Measurements from ENCODE around the gene MROH9.

MROH9 gene

GRCh38 chr1:170967042-170967910 is 31.9 kb downstream of the MROH9 start:
- peak; percentile 52 for DNase-seq (ENCODE audit: low spot score)

DNA sequence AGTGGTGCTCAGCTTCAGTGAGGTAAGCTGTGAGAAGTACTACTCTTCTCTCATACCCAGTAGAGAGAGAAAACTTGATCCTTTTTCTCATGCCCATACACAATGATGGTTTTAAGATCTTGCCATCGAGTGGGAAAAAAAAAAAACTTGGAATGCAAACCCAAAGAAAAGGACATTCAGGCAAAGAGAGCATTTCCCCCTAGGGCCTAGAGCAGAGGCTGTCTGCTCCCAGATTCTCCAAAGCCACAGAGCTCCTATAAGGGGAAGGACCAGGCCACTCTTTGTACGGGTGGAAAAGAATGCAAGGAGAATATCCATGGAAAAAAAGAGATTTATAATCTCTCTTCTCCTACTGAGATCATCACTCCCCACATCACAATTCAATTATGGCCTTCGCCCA is 34.9 kb downstream of the MROH9 start:
- no peak for DNase-seq (ENCODE audit: low spot score)

GRCh38 chr1:170978371-170978910 is 43.1 kb downstream of the MROH9 start:
- DNase-seq (ENCODE audit: low spot score): no peak

DNA sequence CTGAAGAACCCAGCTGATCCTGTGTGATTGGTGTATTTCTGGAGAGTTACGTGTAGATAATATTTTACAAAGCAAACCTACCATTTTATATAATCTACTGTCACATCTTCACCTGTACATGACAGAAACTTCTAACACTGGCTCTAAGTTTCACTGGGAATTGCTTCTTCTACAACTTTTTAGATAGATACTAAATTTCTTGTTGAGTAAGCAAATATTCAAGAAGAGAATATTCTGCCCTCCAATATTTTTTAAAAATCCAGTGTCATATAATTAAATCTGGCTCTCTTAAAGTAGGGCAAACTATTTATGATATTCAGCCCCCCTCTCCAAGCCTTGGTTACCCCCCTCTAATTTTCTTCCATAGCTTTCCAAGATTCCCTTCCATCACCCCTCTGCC is 50.1 kb downstream of the MROH9 start:
- DNase-seq (ENCODE audit: low spot score): no peak

DNA sequence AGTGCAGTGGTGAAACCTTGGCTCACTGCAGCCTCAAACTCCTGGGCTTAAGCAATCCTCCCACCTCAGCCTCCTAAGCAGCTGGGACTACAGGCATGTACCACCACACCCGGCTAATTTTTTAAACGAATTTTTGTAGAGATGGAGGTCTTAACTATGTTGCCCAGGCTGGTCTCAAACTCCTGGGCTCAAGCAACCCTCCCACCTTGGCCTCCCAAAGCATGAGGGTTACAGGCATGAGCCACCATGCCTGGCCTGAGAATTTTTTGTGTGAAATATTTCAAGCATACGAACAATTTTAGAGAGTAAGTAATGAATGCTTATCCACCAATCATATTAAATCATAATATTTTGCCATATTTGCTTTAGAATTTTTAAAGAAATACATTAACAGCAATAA is 51.6 kb downstream of the MROH9 start:
- DNase-seq (ENCODE audit: low spot score): no peak

- no peak for DNase-seq (ENCODE audit: low spot score)
Measured at GRCh38 chr1:170987424-170987823, 52.1 kb downstream of the MROH9 start.

GRCh38 chr1:170993151-170993550 is 57.8 kb downstream of the MROH9 start:
- DNase-seq (ENCODE audit: low spot score): no peak

DNA sequence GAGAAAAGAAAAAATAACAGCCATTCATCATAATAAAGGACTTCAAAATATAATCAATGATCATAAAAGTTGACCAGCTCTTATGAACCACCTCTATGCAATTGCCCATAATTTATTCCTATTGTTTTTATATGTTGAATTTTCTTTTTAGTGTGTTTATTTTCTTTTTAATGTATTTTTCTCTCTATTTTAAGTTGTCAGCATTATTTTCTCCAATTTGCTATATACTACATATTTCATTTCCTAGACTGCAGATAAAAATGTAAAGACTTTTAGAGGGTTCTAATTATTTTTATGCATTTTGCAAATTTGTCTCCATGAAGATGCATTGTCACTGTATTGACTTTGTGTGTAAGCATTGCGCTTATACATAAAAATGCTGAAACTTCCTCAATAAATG is 58.4 kb downstream of the MROH9 start:
- no peak for DNase-seq (ENCODE audit: low spot score)

DNA sequence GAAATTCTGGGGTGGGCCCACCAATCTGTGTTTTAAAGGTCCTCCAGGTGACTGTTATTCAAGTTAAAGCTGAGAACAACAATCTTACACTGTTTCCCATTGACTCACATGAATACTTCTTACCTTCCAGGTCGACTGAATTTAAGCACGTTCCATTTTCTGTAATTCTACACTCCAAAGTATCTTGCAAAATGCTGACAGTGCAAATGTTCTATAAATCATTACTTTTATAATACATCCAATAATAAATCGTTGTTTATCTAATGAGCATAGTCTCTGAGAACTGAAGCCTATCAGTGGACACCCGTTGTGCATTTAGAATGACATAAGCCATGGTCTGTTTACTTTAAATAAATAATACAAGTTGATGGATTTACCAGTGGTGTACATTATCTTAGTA is 79.5 kb downstream of the MROH9 start:
- no peak for DNase-seq (ENCODE audit: low spot score)

- no peak for DNase-seq (ENCODE audit: low spot score)
Measured at GRCh38 chr1:171017426-171017825, 82.1 kb downstream of the MROH9 start.

- DNase-seq (ENCODE audit: low spot score): no peak
Measured at GRCh38 chr1:171019971-171020370, 84.6 kb downstream of the MROH9 start.

DNA sequence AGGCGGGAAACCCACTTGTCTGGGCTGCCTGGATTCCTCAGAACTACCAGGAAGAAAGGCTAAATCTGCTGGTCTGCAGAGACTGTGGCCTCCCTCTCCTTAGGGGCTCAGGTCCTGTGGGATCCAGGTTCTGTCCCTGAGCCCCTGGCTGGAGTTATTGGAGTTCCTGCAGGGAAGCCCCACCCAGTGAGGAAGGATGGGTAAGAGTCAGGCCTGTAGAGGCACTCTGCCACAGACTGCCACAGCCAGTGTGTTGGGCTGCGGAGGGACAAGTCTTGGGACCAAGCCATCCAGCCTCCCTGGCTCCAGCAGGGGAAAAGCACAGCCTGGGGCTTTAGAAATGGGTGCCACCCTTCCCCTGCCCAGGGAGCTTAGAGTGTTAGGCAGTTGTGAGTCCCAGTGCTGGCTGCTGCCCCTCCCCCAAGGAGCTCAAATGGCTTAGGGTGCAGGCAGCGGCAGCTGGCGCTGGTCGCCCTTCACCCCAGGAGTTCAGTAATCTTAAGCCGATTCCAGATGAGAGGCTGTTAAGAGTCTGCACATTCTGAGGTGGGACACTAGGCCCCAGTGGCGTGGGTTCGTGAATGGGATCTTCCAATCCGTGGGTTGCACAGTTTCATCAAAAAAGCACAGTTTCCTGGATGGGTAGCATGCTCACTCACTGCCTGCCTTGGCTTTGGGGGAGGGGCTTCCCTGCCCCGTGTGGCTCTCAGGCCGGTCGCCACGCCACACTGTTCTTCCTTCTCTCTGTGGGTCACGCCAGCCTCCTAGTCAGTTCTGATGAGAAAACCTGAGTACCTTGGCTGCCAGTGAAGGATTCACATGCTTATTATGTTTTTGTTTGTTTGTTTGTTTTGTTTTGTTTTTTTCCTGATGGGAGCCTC is 97.7 kb downstream of the MROH9 start:
- no peak for DNase-seq (ENCODE audit: low spot score)

DNA sequence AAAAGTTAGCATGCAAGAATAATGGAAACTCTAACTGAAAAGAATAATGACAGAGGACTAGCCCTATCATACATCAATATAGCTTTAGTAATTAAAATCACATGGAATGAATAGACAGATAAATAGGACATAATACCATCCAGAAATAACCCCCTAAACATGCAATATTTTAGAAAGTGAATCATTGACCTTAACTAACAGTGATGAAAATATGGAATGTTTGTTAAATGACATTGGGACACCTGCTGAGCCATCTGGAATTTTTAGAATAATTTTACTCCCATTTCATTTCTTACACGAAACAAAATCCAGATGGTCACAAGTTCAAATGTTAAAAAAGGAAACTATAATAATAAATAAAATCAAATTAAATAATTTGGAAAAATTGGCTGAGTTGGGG is 102.3 kb downstream of the MROH9 start:
- DNase-seq (ENCODE audit: low spot score): no peak

- no peak for DNase-seq (ENCODE audit: low spot score)
Measured at GRCh38 chr1:171038284-171038683, 103.0 kb downstream of the MROH9 start.

GRCh38 chr1:171048014-171048413 is 112.7 kb downstream of the MROH9 start:
- DNase-seq (ENCODE audit: low spot score): no peak

DNA sequence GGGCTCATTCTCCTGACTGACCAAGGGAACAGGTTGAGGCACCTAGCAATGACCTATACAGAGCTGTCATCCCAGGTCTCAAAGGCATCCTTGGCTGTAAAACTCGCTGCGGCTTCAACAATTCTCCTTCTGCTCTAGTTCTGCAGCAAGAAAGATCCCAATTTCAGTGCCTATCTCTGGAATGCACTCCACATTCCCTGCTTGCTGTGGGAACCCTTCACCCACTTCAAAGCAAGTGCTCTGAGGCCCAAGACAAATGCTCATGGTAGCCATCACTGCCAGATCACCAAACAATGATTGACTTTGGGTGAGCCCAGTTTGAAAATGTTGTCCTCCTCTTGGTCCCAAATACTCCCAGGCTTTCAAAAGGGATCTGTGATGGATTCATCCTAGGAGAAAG is 117.6 kb downstream of the MROH9 start:
- DNase-seq (ENCODE audit: low spot score): no peak

GRCh38 chr1:171055966-171056643 is 120.8 kb downstream of the MROH9 start:
- DNase-seq (ENCODE audit: low spot score): no peak

DNA sequence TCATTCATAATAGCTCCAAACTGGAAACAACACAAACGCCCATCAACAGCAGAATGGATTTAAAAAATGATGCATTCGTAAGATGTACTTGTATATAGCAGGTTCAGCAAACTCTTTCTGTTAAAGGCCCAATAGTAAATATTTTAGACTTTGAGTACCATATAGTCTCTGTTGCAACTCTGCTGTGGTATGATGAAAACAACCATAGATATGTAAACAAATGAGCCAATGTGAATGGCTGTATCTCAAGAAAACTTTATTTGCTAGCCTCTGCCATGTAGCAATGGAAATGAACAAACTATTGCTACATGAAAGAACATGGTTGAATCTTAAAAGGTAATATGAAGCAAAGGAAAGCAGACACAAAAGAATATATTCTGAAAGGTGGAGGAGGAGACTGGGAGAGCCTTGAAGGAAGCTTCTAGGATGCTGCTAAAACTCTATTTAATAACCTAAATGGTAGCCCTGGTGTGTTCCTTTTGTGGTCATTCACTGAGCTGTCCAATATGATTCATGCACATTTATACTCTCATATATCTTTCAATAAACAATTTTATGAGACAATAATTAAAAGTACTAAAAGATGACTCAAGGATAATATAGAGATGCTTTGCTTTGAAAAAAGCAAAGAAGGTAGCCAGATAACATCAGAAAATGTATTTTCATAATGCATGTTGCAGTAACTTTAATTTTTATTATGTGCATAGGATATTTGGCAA is 126.2 kb downstream of the MROH9 start:
- DNase-seq (ENCODE audit: low spot score): no peak

GRCh38 chr1:171062902-171063301 is 127.6 kb downstream of the MROH9 start:
- no peak for DNase-seq (ENCODE audit: low spot score)

- DNase-seq (ENCODE audit: low spot score): no peak
Measured at GRCh38 chr1:171075041-171075440, 139.7 kb downstream of the MROH9 start.

DNA sequence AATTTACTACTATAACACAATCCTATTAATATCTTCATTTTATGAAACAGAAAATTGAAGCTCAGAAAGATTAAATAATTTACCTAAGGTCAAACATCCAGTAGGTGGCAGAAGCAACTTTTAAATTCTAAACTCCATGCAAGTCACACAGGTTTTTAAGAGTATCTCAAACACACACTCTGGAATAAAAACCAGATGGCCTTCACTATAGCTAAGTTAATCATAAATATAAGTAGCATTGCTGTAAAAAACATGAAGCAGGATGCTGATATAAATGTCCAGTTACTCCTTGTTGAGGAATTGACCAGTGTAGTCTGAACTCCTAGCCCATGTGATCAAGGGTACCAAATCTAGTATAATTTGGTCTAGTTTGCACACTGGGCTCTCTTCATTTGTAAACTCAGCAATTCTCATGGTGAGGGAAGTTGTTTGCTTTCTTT is 146.0 kb downstream of the MROH9 start:
- peak; percentile 31 for DNase-seq (ENCODE audit: low spot score)

All from kidney tubule cell (primary cell).